IPS-15b (cell line): ENCODE data around the gene PRR12.

ENCODE experiments used
- H3K27me3 ChIP-seq: one replicate; pipeline ENCODE4 v1.6.1; 2013; ENCODE audit warnings: low read length; ENCODE audit not compliant: control insufficient read depth, insufficient read depth
- H3K36me3 ChIP-seq: one replicate; pipeline ENCODE4 v1.6.1; 2013; ENCODE audit warnings: low read length; ENCODE audit not compliant: control insufficient read depth, insufficient read depth
- H3K4me1 ChIP-seq: one replicate; pipeline ENCODE4 v1.6.1; 2013; ENCODE audit warnings: mild to moderate bottlenecking, low read length; ENCODE audit not compliant: control insufficient read depth, insufficient read depth
- H3K4me3 ChIP-seq: one replicate; pipeline ENCODE4 v1.5.1; 2013; ENCODE audit warnings: low read depth, low read length
- H3K9ac ChIP-seq: one replicate; pipeline ENCODE4 v1.6.1; 2013; ENCODE audit warnings: low read depth, mild to moderate bottlenecking, low read length
- H3K9me3 ChIP-seq: one replicate; pipeline ENCODE4 v1.6.1; 2013; ENCODE audit warnings: mild to moderate bottlenecking, low read length; ENCODE audit not compliant: control insufficient read depth, insufficient read depth

Gene PRR12

DNA sequence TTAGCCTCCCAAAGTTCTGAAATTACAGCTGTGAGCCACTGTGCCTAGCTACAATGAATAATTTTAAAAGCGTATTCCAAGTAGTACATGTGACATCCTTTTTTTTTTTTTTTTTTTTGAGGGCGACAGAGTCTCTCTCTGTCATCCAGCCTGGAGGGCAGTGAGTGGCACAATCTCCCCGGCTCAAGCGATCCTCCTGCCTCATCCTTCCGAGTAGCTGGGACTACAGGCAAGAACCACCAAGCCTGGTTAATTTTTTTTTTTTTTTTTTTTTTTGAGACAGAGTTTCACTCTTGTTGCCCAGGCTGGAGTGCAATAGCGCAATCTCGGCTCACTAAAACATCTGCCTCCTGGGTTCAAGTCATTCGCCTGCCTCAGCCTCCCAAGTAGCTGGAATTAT lies 3.8 kb upstream of the PRR12 start:
- peaks cover 8% of the 10 kb centered on the region for H3K4me1 ChIP-seq
- H3K27me3 ChIP-seq, result no peaks in the 10 kb centered on the region
- H3K4me3 ChIP-seq, result no peak overlapping the region
- no peak overlapping the region for H3K9ac ChIP-seq
- H3K36me3 ChIP-seq, result no peaks in the 10 kb centered on the region
- H3K9me3 ChIP-seq, result no peaks in the 10 kb centered on the region

DNA sequence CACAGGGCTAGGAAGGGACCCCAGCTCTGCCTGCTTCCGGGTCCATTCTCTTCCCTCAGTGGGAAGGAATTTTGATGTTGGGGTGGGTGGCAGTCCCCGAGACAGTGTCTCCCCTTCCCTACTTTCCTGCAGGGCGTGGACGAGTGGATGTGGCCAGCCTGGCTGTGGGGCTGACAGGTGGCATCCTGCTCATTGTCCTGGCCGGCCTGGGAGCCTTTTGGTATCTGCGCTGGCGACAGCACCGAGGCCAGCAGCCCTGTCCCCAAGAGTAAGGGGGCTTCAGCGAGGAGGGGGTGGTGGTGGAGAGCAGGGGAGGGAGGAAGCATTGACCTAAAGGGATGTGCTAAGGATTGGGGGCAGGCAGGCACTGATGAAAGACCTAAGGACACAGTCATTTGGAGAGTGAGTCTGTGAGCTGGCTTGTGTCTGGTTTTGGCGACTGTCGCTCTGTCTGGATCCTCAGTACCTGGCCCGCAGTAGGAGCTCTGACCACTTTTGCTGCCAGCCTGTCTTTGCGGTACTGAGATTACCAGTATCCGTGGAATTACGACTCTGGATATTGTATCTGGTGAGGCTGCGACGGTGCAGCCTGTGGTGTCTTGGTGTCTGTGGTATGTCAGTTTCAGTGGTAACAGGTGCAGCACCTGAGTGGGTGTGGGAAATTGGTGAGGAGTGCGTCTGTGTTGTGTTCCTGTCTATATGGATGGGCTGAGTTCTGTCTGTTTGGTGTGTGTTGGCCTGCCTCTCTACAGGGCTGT lies 2.4 kb upstream of the PRR12 start:
- Histone ChIP-seq H3K4me3 (no peak overlapping the region), H3K27me3 (no peaks in the 10 kb centered on the region), H3K9me3 (no peaks in the 10 kb centered on the region), H3K36me3 (peaks cover 2% of the 10 kb centered on the region), H3K9ac (no peak overlapping the region), H3K4me1 (peaks cover 8% of the 10 kb centered on the region)

DNA sequence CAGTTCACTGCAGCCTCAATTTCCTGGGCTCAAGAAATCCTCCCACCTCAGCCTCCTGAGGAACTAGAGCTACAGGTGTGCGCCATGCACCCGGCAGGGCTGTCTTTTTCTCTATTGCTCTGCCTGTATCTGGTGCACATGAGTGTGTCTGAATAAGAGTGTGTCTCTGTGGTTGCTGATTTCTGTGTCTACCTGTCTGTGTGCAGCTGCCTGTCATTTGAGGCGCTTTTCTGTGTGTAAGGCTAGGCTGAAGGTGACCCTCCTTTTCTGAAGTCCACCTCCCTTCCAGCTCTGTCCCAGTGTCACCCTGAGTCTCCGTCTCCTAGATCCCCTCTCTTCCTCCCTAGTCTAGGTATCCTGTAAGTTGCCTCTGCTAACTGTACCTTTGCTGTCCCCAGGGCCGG lies 1.5 kb upstream of the PRR12 start:
- no peaks in the 10 kb centered on the region for H3K9me3 ChIP-seq

DNA sequence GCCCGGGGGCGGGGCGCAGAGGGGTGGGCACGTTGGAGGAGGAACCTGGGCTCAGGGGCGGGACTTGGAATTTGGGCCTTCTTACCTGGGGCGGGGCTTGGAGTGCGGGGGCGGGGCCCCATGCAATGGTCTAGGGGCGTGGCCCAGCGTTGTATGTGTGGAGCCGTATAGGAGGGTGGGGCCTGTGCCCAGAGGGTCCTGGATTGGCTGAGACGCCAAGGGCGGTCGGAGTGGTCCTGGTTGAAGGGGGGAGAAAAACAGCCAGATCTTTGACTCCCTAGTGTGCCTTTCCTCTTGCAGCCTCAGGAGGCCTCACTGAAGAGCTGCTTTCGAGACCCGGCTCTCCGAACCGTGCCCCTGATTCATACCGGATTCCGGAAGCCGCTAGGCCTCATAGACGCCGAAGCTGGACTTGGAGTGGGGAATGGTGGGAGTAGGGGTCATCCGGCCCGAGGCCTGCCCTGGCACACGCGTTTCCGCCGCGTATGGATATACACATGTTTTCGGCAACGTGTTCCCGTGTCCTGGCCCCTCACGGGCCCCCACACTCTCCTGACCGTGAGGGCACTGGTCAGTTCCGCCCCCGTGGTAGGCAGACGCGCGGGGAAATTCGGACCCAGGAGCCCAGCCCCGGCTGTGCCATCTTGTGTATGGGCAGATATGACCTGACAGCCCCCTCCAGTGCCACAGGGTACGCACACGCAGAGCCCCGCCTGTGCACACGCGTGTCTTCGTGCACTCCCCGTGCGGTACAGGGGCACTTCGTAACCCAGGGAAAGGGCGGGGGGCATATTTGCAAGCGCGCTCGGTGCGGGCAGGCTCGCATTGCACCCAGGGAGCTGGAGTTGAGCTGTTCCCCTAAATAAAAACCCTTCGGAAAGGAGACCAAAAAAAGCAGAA lies 661 bp upstream of the PRR12 start:
- H3K36me3 ChIP-seq, result peaks cover 17% of the 10 kb centered on the region
- H3K4me3 ChIP-seq, result peak overlapping the region; percentile 98

More for the DNA sequence above, 1.5 kb upstream of the PRR12 start:
- Histone ChIP-seq H3K9ac (peak overlapping the region; percentile 54), H3K27me3 (no peaks in the 10 kb centered on the region), H3K36me3 (peaks cover 10% of the 10 kb centered on the region), H3K4me3 (peak overlapping the region; percentile 39), H3K4me1 (peaks cover 14% of the 10 kb centered on the region)

DNA sequence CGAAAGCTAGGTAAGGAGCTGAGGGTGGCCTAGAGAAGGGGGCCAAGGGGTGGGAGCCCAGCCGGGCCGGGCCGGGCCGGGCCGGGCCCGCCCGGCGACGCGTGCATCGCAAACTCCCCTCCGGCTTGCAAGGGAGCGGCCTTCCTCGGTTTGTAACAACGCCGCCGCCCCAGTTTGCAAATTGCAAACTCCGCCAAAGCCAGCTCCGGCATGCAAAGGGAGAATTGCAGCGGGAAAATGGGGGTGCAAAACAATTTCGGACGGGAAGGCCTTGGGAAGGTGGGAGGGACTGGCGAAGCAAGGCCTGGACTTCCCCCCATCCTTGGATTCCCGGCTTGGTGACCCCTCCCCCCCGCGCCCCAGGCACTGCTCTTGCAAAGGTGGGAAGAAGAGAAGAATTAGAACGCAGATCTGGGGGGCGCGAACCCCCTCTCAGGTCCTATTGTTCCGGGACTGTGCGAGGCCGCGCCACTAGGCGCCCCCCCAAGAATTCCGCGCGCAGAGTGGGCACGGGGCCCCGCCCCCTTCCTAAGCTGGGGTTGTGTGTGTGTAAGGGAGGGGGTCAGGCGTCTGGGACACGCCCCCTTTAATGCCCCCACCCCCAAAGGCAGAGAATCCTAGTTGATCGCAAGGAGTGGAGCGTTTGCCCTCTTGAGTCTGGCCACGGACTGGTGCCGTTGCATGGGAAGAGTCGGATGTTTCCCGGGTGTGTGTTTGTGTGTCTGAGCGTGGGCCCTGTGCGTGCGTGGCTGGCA lies 926 bp downstream of the PRR12 start:
- H3K36me3 ChIP-seq, result peaks cover 24% of the 10 kb centered on the region
- H3K4me1 ChIP-seq, result peaks cover 9% of the 10 kb centered on the region
- peak overlapping the region; percentile 81 for H3K9ac ChIP-seq
- no peaks in the 10 kb centered on the region for H3K27me3 ChIP-seq
- peak overlapping the region; percentile 81 for H3K4me3 ChIP-seq
- H3K9me3 ChIP-seq, result no peaks in the 10 kb centered on the region

More for the DNA sequence above, 661 bp upstream of the PRR12 start:
- Histone ChIP-seq H3K4me1 (peaks cover 11% of the 10 kb centered on the region), H3K9ac (peak overlapping the region; percentile 90), H3K27me3 (no peaks in the 10 kb centered on the region), H3K9me3 (no peaks in the 10 kb centered on the region)

DNA sequence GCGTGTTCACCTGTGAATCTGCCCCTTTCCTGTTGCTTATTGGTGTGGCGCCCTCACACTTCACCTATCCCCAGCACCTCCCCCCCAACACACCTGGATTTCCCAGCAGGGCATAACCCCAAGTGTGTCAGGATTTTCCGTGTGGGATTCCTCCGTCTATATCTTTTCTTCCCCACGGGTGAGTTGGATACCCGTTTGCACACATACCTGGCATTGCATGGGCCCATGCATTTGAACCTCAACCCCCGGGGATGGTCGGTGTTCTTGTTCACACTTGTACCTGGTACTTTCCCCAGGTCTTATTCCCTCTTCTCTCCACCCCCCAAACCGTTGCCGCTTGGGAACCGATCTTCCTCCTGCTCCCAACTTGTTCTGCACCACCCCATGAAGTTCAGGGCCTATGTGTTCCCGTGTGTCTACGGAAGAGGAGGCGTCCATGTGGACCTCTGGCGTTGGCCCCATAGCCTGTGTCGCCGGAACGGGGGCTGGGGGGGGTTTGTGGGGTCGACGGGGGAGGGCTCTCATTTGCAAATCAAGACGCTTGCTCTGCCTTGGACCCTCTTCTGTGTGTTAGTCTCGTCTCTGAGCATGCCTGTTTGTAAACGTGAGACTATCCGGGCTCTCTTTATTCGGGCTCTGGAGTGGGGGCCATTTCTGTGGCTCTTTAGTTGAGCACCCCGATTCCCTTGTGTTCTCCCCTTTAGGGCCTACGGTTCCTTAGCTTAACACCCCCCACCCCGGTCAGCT lies 1.7 kb downstream of the PRR12 start:
- peaks cover 9% of the 10 kb centered on the region for H3K4me1 ChIP-seq
- H3K9ac ChIP-seq, result peak overlapping the region; percentile 81
- no peaks in the 10 kb centered on the region for H3K9me3 ChIP-seq
- H3K27me3 ChIP-seq, result no peaks in the 10 kb centered on the region
- peaks cover 29% of the 10 kb centered on the region for H3K36me3 ChIP-seq
- H3K4me3 ChIP-seq, result peak overlapping the region; percentile 81

DNA sequence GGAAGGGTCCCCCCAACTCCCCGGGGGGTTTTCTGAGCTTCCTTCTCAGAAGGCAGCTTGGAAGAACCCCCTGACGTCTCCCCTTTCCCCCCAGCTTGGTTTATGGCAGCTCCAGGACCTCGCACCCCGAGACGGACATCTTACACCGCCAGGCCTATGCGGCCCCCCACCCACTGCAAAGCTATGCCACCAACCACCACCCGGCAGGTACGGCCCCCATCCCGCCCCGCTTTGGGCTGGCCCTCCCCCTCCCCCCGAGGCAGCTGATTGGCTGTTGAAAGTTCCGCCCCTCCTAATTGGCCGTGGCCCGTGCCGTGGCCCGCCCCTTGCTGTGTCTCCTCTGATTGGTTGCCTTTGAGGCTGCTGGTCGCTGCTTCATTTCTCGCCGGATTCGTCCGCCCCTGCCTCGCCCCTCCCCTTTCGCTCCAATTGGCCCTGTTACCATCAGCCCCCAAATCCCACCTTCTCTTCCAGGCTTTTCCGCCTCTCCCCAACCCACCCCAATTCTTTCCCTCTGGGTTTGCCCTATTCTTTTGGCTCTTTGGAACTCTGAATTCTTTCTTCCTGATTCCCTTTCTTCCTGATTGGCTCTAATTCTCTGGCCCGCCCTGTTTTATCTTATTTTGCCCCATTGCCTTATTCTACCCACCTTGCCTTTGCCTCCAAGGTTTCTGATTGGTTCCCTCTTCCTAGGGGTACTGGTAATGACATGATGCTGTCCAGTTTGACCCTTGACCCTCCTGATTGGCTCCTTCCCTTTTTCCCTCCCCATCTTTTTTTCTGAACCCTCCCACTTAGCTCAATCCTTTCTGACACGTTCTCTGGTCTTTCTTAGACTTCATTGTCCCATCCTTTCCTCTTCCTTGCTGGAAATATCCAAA lies 2.5 kb downstream of the PRR12 start:
- Histone ChIP-seq H3K36me3 (peaks cover 35% of the 10 kb centered on the region), H3K4me1 (peaks cover 9% of the 10 kb centered on the region)

DNA sequence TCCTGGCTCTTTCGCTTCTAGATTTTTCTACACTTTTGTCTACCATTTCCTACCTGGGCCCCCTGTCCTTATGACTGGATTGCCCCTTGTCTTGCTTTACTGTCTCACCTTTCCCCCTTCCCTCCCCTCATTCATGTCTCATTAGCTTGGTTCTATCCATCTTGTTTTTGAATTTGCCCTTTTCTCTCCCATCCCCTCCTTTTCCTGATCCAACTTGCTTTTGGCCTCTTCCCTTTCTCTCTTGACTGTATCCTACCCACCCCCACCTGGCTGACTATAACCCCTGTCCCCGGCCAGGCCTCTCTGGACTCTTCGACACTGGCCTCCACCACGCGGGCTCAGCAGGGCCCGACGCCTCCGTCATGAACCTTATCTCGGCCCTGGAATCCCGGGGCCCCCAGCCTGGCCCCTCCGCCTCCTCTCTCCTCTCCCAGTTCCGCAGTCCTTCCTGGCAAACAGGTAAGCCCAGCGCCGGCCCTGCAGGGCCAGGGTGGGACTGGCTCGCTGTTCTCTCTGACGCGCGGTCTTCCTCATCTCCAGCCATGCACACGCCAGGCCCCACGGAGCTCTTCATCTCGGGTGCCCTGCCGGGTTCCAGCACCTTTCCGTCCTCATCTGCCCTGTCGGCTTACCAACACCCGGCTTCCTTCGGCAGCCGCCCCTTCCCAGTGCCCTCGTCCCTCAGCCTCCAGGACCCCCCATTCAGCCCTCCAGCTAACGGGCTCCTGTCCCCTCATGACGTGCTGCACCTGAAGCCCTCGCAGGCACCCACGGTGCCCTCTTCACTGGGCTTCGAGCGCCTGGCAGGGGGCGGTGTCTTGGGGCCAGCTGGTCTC lies 3.4 kb downstream of the PRR12 start:
- Histone ChIP-seq H3K4me3 (peak overlapping the region; percentile 3), H3K9me3 (no peaks in the 10 kb centered on the region), H3K4me1 (peaks cover 9% of the 10 kb centered on the region), H3K36me3 (peaks cover 44% of the 10 kb centered on the region), H3K9ac (no peak overlapping the region), H3K27me3 (no peaks in the 10 kb centered on the region)

More for the DNA sequence above, 2.5 kb downstream of the PRR12 start:
- Histone ChIP-seq H3K27me3 (no peaks in the 10 kb centered on the region), H3K4me3 (peak overlapping the region; percentile 81), H3K9me3 (no peaks in the 10 kb centered on the region), H3K9ac (peak overlapping the region; percentile 47)

DNA sequence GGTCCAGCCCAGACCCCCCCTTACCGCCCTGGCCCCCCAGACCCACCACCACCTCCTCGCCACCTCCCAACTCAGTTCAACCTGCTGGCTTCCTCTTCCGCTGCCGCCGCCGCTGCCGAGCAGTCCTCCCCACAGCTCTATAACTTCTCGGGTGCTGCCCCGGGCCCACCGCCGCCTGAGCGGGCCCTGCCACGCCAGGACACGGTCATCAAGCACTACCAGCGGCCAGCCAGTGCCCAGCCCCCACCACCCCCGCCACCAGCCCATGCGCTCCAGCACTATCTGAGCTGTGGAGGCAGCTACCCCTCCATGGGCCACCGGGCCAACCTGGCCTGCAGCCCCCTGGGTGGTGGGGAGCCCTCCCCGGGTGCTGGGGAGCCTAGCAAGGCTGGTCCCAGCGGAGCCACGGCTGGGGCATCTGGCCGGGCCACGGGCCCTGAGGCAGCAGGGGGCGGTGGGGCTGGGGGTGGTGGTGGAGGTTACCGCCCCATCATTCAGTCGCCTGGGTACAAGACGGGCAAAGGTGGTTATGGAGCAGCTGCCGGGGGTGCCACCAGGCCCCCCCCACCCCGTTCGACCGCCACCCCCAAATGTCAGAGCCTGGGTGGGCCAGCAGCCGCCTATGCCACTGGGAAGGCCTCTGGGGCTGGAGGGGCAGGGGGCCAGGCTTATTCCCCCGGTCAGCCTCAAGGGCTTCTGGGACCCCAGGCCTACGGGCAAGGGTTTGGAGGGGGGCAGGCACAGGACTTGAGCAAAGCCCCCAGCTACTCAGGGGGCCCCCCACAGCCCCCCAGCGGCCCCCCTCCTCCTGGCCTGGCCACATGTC lies 4.2 kb downstream of the PRR12 start:
- Histone ChIP-seq H3K27me3 (no peaks in the 10 kb centered on the region), H3K9ac (no peak overlapping the region), H3K9me3 (no peaks in the 10 kb centered on the region), H3K36me3 (peaks cover 52% of the 10 kb centered on the region), H3K4me3 (no peak overlapping the region), H3K4me1 (peaks cover 6% of the 10 kb centered on the region)
